Right lobe of liver (tissue), 6 donors: Measurements from ENCODE around the gene NCR3LG1. TPM values are rescaled to one million over a fixed set of nuclear protein-coding genes. Genes with fewer than 3 reads are reported as not detected.

ENCODE experiments used
- ATAC-seq, 4 donors: fragments of 200-7000 bp; cut with Tn5 transposase; one replicate each; pipeline ENCODE4 v1.9.1; 2020; ENCODE audit warnings: mild to moderate bottlenecking in 4 of 4, moderate library complexity in 4 of 4
- DNase-seq, 3 donors: peaks; one replicate each; pipeline ENCODE4 v3.0.0-alpha.2; 2020
- H3K27ac ChIP-seq, 3 donors: fragments of 200-600 bp; one replicate each; pipeline ENCODE4 v1.8.0; 2022
- H3K27me3 ChIP-seq, 2 donors: fragments of 200-600 bp; one replicate each; pipeline ENCODE4 v1.8.0; 2022
- H3K36me3 ChIP-seq, 4 donors: fragments of 200-600 bp; sonication (generic) in 1 of 4; one replicate each; pipeline versions ENCODE4 v1.5.1 to v1.8.0; 2017 to 2022; ENCODE audit warnings: control low read depth in 1 of 4
- H3K4me1 ChIP-seq, 4 donors: fragments of 200-600 bp; sonication (generic) in 1 of 4; one replicate each; pipeline versions ENCODE4 v1.5.1 to v1.8.0; 2017 to 2022; ENCODE audit warnings: control low read depth in 1 of 4
- H3K4me3 ChIP-seq, 3 donors: fragments of 200-600 bp; one replicate each; pipeline ENCODE4 v1.8.0; 2022
- H3K9me3 ChIP-seq, 4 donors: fragments of 200-600 bp; sonication (generic) in 1 of 4; one replicate each; pipeline versions ENCODE4 v1.5.1 to v1.8.0; 2017 to 2022; ENCODE audit warnings: control low read depth in 1 of 4
- POLR2A ChIP-seq: fragments of 450-650 bp; IDR thresholded peaks from one replicate; pipeline ENCODE4 v1.6.1; 2017; ENCODE audit warnings: antibody characterized with exemption, mild to moderate bottlenecking
- WGBS: methylation state at CpG from one replicate; pipeline ENCODE4 v1.1.6; 2018; ENCODE audit warnings: low coverage, low lambda C conversion rate; ENCODE audit not compliant: insufficient coverage; ENCODE audit errors: missing lambda C conversion rate; 5-methylcytosine and 5-hydroxymethylcytosine counted together
- intact Hi-C, 2 donors: fragments of 100-400 bp; cut with DNase I; formaldehyde crosslinking; loops; one replicate each; pipeline versions ENCODE4 v1.11.2 to v1.14.1; 2022
- total RNA-seq, 6 experiments: library from RNA; depleted of rRNA in 2 of 6; stranded (reverse); fragments of >200 nt in 2 of 6; fragmentation: NEBNext Ultra II Directional in 3 of 6; extraction: Animal tissue kit (Norgen Biotek cat#: 25700) in 3 of 6; gene quantifications; one replicate each; pipeline versions ENCODE4 v1.1.0 to v1.2.4, GENCODE V29; 2016 to 2023
- TF ChIP-seq, protein P1 (sequence below), 4 donors: fragments of 200-600 bp in 3 of 4; fragments of 450-650 bp in 1 of 4; IDR thresholded peaks; one replicate each; pipeline versions ENCODE4 v1.5.1 to v1.8.0; 2016 to 2022; ENCODE audit warnings: antibody characterized with exemption in 4 of 4, mild to moderate bottlenecking in 2 of 4
- donor health status: DM: no; HTN: yes; CAD: no.
- donor health status: DM: no; HTN: no; CAD: no.
- donor health status: DM: no; HTN: no; CAD: no.
- donor health status: DM: no; HTN: yes; CAD: no.
- donor health status: DM: no; HTN: yes; CAD: no.

NCR3LG1 gene
- total RNA-seq, 6 experiments from 2014 or later = 0.15 to 3.2 (median 1.0) TPM

- H3K36me3 ChIP-seq = no peaks in the 10 kb centered on the region
- no peaks in the 10 kb centered on the region for H3K27me3 ChIP-seq
- no peak for DNase-seq
- no peak overlapping the region for H3K27ac ChIP-seq
- TF ChIP-seq POLR2A = no peak
- TF ChIP-seq, protein P1, sequence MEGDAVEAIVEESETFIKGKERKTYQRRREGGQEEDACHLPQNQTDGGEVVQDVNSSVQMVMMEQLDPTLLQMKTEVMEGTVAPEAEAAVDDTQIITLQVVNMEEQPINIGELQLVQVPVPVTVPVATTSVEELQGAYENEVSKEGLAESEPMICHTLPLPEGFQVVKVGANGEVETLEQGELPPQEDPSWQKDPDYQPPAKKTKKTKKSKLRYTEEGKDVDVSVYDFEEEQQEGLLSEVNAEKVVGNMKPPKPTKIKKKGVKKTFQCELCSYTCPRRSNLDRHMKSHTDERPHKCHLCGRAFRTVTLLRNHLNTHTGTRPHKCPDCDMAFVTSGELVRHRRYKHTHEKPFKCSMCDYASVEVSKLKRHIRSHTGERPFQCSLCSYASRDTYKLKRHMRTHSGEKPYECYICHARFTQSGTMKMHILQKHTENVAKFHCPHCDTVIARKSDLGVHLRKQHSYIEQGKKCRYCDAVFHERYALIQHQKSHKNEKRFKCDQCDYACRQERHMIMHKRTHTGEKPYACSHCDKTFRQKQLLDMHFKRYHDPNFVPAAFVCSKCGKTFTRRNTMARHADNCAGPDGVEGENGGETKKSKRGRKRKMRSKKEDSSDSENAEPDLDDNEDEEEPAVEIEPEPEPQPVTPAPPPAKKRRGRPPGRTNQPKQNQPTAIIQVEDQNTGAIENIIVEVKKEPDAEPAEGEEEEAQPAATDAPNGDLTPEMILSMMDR (IDR thresholded peaks at IDR 0.05) = no peak
- H3K9me3 ChIP-seq = no peaks in the 10 kb centered on the region
- WGBS = 68% methylated on average over 3 of the region's 14 CpGs
- H3K4me1 ChIP-seq = no peaks in the 10 kb centered on the region
- intact Hi-C loops = no loop called here
- H3K4me3 ChIP-seq = no peak overlapping the region
- no peak for ATAC-seq
Measured at GRCh38 chr11:17392872-17393271, 41.3 kb downstream of the NCR3LG1 start.

GRCh38 chr11:17393472-17393871 lies 41.9 kb downstream of the NCR3LG1 start:
- H3K27me3 ChIP-seq = no peaks in the 10 kb centered on the region
- intact Hi-C loops = no loop called here
- H3K36me3 ChIP-seq = no peaks in the 10 kb centered on the region
- no peaks in the 10 kb centered on the region for H3K9me3 ChIP-seq
- H3K4me3 ChIP-seq = no peak overlapping the region
- H3K4me1 ChIP-seq = no peaks in the 10 kb centered on the region
- no peak overlapping the region for H3K27ac ChIP-seq
- DNase-seq (no peak), ATAC-seq (no peak)
- TF ChIP-seq, protein P1 (IDR thresholded peaks at IDR 0.05) = no peak
- WGBS = no CpG with 5 or more reads among the region's 6 CpGs

GRCh38 chr11:17394743-17395390 lies 43.3 kb downstream of the NCR3LG1 start:
- intact Hi-C loops = no loop called here
- Histone ChIP-seq H3K36me3 (no peaks in the 10 kb centered on the region), H3K4me1 (no peaks in the 10 kb centered on the region), H3K4me3 (no peak overlapping the region), H3K27me3 (no peaks in the 10 kb centered on the region), H3K27ac (no peak overlapping the region), H3K9me3 (no peaks in the 10 kb centered on the region)
- no peak for ATAC-seq
- WGBS = 66% methylated on average over 3 of the region's 10 CpGs
- TF ChIP-seq, protein P1 (IDR thresholded peaks at IDR 0.05) = no peak
- DNase-seq = peak in 1 of 3 donors; percentile 10

DNA sequence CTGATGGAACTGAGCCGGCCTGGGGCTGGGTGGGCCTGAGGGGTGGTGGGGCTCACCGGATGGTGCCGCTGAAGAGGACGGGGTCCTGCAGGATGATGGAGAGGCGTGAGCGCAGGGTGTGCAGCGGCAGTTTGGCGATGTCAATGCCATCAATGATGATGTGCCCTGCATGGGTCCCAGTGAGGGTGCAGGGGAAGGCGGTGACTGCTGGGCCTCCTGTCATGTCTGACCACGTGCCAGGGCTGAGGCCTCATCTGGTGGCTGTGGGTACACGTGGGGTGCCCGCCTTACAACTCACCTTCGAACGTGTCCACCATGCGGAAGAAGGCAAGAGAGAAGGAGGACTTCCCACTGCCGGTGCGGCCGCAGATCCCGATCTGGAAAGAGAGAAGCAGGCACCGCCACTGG lies 44.0 kb downstream of the NCR3LG1 start:
- DNase-seq (peak in 1 of 3 donors; percentile 13), ATAC-seq (no peak)
- TF ChIP-seq POLR2A = no peak
- TF ChIP-seq, protein P1 (IDR thresholded peaks at IDR 0.05) = no peak
- WGBS = 60% methylated on average over 1 of the region's 20 CpGs
- Histone ChIP-seq H3K4me3 (no peak overlapping the region), H3K9me3 (no peaks in the 10 kb centered on the region), H3K27me3 (no peaks in the 10 kb centered on the region), H3K27ac (no peak overlapping the region), H3K36me3 (no peaks in the 10 kb centered on the region), H3K4me1 (no peaks in the 10 kb centered on the region)
- intact Hi-C loops = no loop called here
